ENCODE data around the gene KLHL30.

Gene KLHL30

DNA sequence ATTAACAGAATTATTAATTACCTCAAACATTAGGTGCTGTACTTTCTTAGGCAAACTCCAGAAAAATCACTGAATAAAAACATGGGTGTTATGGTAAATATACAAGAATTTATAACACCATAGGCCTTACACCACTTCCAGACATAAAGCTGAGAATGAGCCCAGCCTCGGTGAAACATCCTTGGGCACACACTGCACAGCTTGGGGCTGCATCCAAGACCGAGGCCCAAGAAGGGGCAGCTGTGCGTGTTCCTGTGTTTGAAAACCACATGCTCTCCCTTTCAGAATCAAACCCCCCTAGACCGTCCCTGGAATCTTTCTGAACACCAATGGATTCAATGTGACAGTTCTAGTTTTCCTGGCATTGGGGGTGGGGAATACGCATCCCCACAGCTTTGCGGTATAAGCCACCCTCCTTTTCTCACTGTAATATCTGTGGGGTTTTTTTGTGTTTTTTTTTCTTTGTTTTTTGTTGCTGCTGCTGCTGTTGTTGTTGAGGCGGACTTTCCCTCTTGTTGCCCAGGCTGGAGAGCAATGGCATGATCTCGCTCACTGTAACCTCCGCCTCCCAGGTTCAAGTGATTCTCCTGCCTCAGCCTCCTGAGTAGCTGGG, 33.2 kb downstream of the KLHL30 start:
- peaks cover 0 to 7% of the 10 kb centered on the region in 2 donors for H3K4me1 ChIP-seq (ENCODE audit: control insufficient read depth in 2 of 2, insufficient read depth in 2 of 2, low read length in 2 of 2)
- no peak overlapping the region for H3K4me3 ChIP-seq (ENCODE audit: low read length in 2 of 2)
- H3K9ac ChIP-seq (ENCODE audit: low read depth in 1 of 2, low read length in 2 of 2), result no peak overlapping the region
- no peaks in the 10 kb centered on the region for H3K9me3 ChIP-seq (ENCODE audit: control insufficient read depth in 2 of 2, low read length in 2 of 2)
- H3K27ac ChIP-seq (ENCODE audit: low read depth in 2 of 2, low read length in 2 of 2), result no peak overlapping the region
- H3K36me3 ChIP-seq (ENCODE audit: control insufficient read depth in 2 of 2, insufficient read depth in 2 of 2, low read length in 2 of 2), result peaks cover 46 to 47% of the 10 kb centered on the region in 2 donors
- no peaks in the 10 kb centered on the region for H3K27me3 ChIP-seq (ENCODE audit: control insufficient read depth in 2 of 2, insufficient read depth in 2 of 2, low read length in 2 of 2)

- Histone ChIP-seq H3K27ac (ENCODE audit: low read depth in 2 of 2, low read length in 2 of 2) (no peak overlapping the region), H3K36me3 (ENCODE audit: control insufficient read depth in 2 of 2, insufficient read depth in 2 of 2, low read length in 2 of 2) (peaks cover 50 to 54% of the 10 kb centered on the region in 2 donors), H3K9me3 (ENCODE audit: control insufficient read depth in 2 of 2, low read length in 2 of 2) (no peaks in the 10 kb centered on the region), H3K4me3 (ENCODE audit: low read length in 2 of 2) (no peak overlapping the region), H3K4me1 (ENCODE audit: control insufficient read depth in 2 of 2, insufficient read depth in 2 of 2, low read length in 2 of 2) (peaks cover 0 to 7% of the 10 kb centered on the region in 2 donors), H3K27me3 (ENCODE audit: control insufficient read depth in 2 of 2, insufficient read depth in 2 of 2, low read length in 2 of 2) (no peaks in the 10 kb centered on the region), H3K9ac (ENCODE audit: low read depth in 1 of 2, low read length in 2 of 2) (no peak overlapping the region)
Measured at GRCh38 chr2:238172439-238172838, 34.0 kb downstream of the KLHL30 start.

- Histone ChIP-seq H3K27me3 (ENCODE audit: control insufficient read depth in 2 of 2, insufficient read depth in 2 of 2, low read length in 2 of 2) (no peaks in the 10 kb centered on the region), H3K4me3 (ENCODE audit: low read length in 2 of 2) (no peak overlapping the region), H3K9me3 (ENCODE audit: control insufficient read depth in 2 of 2, low read length in 2 of 2) (no peaks in the 10 kb centered on the region), H3K4me1 (ENCODE audit: control insufficient read depth in 2 of 2, insufficient read depth in 2 of 2, low read length in 2 of 2) (peaks cover 0 to 7% of the 10 kb centered on the region in 2 donors), H3K9ac (ENCODE audit: low read depth in 1 of 2, low read length in 2 of 2) (no peak overlapping the region), H3K27ac (ENCODE audit: low read depth in 2 of 2, low read length in 2 of 2) (no peak overlapping the region), H3K36me3 (ENCODE audit: control insufficient read depth in 2 of 2, insufficient read depth in 2 of 2, low read length in 2 of 2) (peaks cover 51 to 64% of the 10 kb centered on the region in 2 donors)
Measured at GRCh38 chr2:238173692-238174091, 35.2 kb downstream of the KLHL30 start.

DNA sequence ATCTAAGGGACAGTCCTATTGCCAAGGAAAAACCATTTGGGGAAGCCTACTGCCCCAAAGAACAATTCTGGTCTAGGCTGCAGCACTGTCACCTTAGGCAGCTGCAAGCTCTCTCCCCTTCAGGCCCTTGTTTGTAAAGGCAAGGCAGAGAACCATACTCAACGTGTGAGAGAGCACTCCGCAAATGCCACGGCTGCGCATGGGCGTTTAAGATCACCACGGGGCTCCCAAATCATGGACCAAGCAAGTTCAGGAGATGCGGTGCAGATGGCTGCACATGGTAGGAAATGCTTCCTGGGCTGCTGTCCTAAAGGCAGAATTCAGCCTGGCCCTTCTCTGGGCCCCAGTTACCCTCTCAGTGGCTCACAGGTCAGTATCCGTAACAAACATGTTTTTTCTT, 35.8 kb downstream of the KLHL30 start:
- no peak overlapping the region for H3K9ac ChIP-seq (ENCODE audit: low read depth in 1 of 2, low read length in 2 of 2)
- H3K9me3 ChIP-seq (ENCODE audit: control insufficient read depth in 2 of 2, low read length in 2 of 2), result no peaks in the 10 kb centered on the region
- no peak overlapping the region for H3K4me3 ChIP-seq (ENCODE audit: low read length in 2 of 2)
- peaks cover 52 to 63% of the 10 kb centered on the region in 2 donors for H3K36me3 ChIP-seq (ENCODE audit: control insufficient read depth in 2 of 2, insufficient read depth in 2 of 2, low read length in 2 of 2)
- no peaks in the 10 kb centered on the region for H3K27me3 ChIP-seq (ENCODE audit: control insufficient read depth in 2 of 2, insufficient read depth in 2 of 2, low read length in 2 of 2)
- peak overlapping the region; percentile 13 to 69 for H3K27ac ChIP-seq (ENCODE audit: low read depth in 2 of 2, low read length in 2 of 2)
- H3K4me1 ChIP-seq (ENCODE audit: control insufficient read depth in 2 of 2, insufficient read depth in 2 of 2, low read length in 2 of 2), result peaks cover 0 to 7% of the 10 kb centered on the region in 2 donors

DNA sequence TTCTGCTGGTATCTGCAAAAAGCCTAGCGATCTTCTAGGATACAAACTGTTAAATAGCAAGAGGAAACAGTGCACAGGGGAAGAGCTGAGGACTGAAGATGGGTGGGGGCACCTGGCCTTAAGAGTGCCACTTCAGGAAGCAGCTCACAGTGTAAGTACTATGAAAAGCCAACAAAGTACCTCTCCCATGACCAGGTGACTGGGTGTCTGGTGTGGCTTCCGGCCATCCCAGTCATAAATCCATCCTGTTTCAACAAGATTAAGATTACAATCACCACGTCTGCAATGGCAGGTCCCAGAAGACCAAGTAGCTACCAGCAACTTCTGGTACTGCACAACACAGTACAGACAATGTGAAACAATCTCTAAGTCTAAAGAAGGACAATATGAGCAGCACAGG, 36.2 kb downstream of the KLHL30 start:
- Histone ChIP-seq H3K4me3 (ENCODE audit: low read length in 2 of 2) (no peak overlapping the region), H3K36me3 (ENCODE audit: control insufficient read depth in 2 of 2, insufficient read depth in 2 of 2, low read length in 2 of 2) (peaks cover 54 to 65% of the 10 kb centered on the region in 2 donors), H3K27me3 (ENCODE audit: control insufficient read depth in 2 of 2, insufficient read depth in 2 of 2, low read length in 2 of 2) (no peaks in the 10 kb centered on the region), H3K9ac (ENCODE audit: low read depth in 1 of 2, low read length in 2 of 2) (no peak overlapping the region), H3K9me3 (ENCODE audit: control insufficient read depth in 2 of 2, low read length in 2 of 2) (no peaks in the 10 kb centered on the region), H3K27ac (ENCODE audit: low read depth in 2 of 2, low read length in 2 of 2) (peak overlapping the region; percentile 13 to 69), H3K4me1 (ENCODE audit: control insufficient read depth in 2 of 2, insufficient read depth in 2 of 2, low read length in 2 of 2) (peaks cover 0 to 7% of the 10 kb centered on the region in 2 donors)

DNA sequence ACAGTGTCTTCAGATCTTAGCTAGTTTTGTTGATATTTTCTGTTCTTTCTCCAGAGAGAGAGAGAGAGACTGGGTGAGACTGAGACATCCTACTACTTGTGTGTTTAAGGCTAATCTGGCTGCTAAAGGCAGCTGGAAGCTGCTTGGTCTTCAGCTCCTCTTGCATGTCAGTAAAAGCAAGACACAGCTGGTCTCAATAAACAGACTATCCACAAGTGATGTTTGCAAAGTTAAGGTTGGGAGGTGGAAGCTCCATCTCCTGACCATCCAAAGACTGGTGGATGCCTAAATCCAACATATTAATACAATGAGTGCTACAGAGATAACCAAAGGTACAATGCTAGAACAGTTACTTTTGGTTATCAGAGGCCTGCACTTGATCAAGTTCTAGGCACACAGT, 38.1 kb downstream of the KLHL30 start:
- no peak overlapping the region for H3K4me3 ChIP-seq (ENCODE audit: low read length in 2 of 2)
- peaks cover 55 to 72% of the 10 kb centered on the region in 2 donors for H3K36me3 ChIP-seq (ENCODE audit: control insufficient read depth in 2 of 2, insufficient read depth in 2 of 2, low read length in 2 of 2)
- H3K27ac ChIP-seq (ENCODE audit: low read depth in 2 of 2, low read length in 2 of 2), result no peak overlapping the region
- no peak overlapping the region for H3K9ac ChIP-seq (ENCODE audit: low read depth in 1 of 2, low read length in 2 of 2)
- no peaks in the 10 kb centered on the region for H3K9me3 ChIP-seq (ENCODE audit: control insufficient read depth in 2 of 2, low read length in 2 of 2)
- H3K4me1 ChIP-seq (ENCODE audit: control insufficient read depth in 2 of 2, insufficient read depth in 2 of 2, low read length in 2 of 2), result peaks cover 0 to 7% of the 10 kb centered on the region in 2 donors
- H3K27me3 ChIP-seq (ENCODE audit: control insufficient read depth in 2 of 2, insufficient read depth in 2 of 2, low read length in 2 of 2), result no peaks in the 10 kb centered on the region

GRCh38 chr2:238180554-238180953, 42.1 kb downstream of the KLHL30 start:
- H3K9me3 ChIP-seq (ENCODE audit: control insufficient read depth in 2 of 2, low read length in 2 of 2), result no peaks in the 10 kb centered on the region
- no peaks in the 10 kb centered on the region for H3K27me3 ChIP-seq (ENCODE audit: control insufficient read depth in 2 of 2, insufficient read depth in 2 of 2, low read length in 2 of 2)
- peaks cover 68 to 81% of the 10 kb centered on the region in 2 donors for H3K36me3 ChIP-seq (ENCODE audit: control insufficient read depth in 2 of 2, insufficient read depth in 2 of 2, low read length in 2 of 2)
- H3K4me1 ChIP-seq (ENCODE audit: control insufficient read depth in 2 of 2, insufficient read depth in 2 of 2, low read length in 2 of 2), result no peaks in the 10 kb centered on the region
- no peak overlapping the region for H3K4me3 ChIP-seq (ENCODE audit: low read length in 2 of 2)
- no peak overlapping the region for H3K9ac ChIP-seq (ENCODE audit: low read depth in 1 of 2, low read length in 2 of 2)
- H3K27ac ChIP-seq (ENCODE audit: low read depth in 2 of 2, low read length in 2 of 2), result no peak overlapping the region

DNA sequence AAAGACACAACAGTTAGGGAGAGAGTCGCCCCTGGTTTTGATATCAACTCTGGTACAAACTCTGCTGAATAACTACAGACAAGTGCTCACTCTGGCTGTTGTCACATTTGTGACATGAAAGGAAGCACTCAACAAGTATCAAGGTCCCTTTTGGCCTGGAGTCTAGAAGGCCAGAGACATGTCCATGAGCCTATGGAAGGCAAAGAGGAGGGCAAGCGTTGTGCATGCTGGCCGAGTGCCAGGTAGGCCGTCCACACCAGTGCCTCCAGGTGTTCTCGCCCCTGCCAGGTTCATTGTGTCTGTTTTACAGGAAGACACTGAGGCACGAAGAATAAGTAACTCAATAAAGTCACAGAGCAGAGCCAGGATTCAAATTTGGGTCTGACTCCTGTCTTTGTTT, 43.9 kb downstream of the KLHL30 start:
- peaks cover 78 to 83% of the 10 kb centered on the region in 2 donors for H3K36me3 ChIP-seq (ENCODE audit: control insufficient read depth in 2 of 2, insufficient read depth in 2 of 2, low read length in 2 of 2)
- H3K9ac ChIP-seq (ENCODE audit: low read depth in 1 of 2, low read length in 2 of 2), result no peak overlapping the region
- H3K9me3 ChIP-seq (ENCODE audit: control insufficient read depth in 2 of 2, low read length in 2 of 2), result no peaks in the 10 kb centered on the region
- no peaks in the 10 kb centered on the region for H3K27me3 ChIP-seq (ENCODE audit: control insufficient read depth in 2 of 2, insufficient read depth in 2 of 2, low read length in 2 of 2)
- H3K4me1 ChIP-seq (ENCODE audit: control insufficient read depth in 2 of 2, insufficient read depth in 2 of 2, low read length in 2 of 2), result no peaks in the 10 kb centered on the region
- no peak overlapping the region for H3K4me3 ChIP-seq (ENCODE audit: low read length in 2 of 2)
- H3K27ac ChIP-seq (ENCODE audit: low read depth in 2 of 2, low read length in 2 of 2), result no peak overlapping the region

DNA sequence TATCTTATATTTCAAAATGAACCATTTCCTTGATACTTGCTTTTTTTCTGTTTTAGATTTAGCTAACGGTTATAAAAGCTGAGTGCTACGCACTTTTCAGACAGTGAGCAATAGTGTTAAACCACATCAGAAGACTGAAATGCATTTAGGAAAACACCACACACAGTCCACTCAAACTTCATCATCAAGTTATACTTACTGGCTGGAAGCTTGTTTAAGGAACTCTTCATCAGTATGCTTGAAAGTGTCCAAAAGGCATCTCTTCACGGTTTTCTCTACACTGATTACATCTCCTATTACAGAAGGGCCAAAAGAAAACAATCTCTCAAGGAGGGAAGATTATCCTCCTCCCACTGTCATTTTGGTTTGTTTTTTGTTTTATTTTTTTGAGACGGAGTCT, 45.4 kb downstream of the KLHL30 start:
- H3K27me3 ChIP-seq (ENCODE audit: control insufficient read depth in 2 of 2, insufficient read depth in 2 of 2, low read length in 2 of 2), result no peaks in the 10 kb centered on the region
- no peak overlapping the region for H3K9ac ChIP-seq (ENCODE audit: low read depth in 1 of 2, low read length in 2 of 2)
- H3K4me1 ChIP-seq (ENCODE audit: control insufficient read depth in 2 of 2, insufficient read depth in 2 of 2, low read length in 2 of 2), result no peaks in the 10 kb centered on the region
- no peak overlapping the region for H3K27ac ChIP-seq (ENCODE audit: low read depth in 2 of 2, low read length in 2 of 2)
- H3K4me3 ChIP-seq (ENCODE audit: low read length in 2 of 2), result no peak overlapping the region
- H3K9me3 ChIP-seq (ENCODE audit: control insufficient read depth in 2 of 2, low read length in 2 of 2), result no peaks in the 10 kb centered on the region
- H3K36me3 ChIP-seq (ENCODE audit: control insufficient read depth in 2 of 2, insufficient read depth in 2 of 2, low read length in 2 of 2), result peaks cover 83 to 85% of the 10 kb centered on the region in 2 donors

DNA sequence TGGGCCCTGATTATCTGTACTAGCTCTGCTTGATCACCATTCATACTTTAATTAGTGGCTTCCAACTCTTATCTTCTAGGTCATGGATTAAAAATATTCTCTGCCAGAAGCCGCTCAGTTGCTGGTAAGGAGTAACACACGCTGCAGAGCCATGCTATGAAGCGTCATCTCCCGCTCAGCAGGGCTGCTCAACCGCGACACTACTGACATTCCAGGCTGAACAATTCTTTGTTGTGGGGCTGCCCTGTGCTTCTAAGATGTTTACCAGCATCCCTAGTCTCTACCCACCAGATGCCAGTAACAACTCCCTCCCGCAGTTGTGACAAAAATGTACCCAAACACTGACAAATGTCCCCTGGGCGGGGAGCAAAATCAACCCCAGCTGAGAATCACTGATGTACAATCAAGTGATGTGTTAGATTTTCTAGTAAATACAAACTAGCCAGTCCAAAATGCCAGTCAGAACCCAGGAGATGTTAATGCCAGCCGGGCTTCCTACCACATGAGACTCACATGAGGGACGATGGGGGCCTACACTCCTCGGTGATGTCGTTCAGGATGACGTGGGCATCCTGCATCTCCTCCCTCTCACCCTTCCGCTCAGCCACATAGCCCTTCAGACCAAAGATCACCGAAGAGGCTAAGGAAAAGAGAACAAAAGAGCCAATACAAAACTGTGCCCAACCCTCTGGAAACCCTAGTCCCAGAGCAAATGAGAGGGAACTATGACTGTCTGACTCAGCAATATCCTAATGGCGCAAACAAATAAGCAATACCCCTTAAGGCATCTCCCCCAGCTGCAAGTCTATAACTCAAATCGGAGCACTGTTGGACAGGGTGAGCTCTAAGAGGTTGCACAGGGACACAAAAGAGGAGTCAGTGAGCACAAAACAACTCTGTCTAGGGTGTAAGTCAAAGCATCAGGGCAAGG, 49.4 kb downstream of the KLHL30 start:
- H3K9me3 ChIP-seq (ENCODE audit: control insufficient read depth in 2 of 2, low read length in 2 of 2), result no peaks in the 10 kb centered on the region
- H3K36me3 ChIP-seq (ENCODE audit: control insufficient read depth in 2 of 2, insufficient read depth in 2 of 2, low read length in 2 of 2), result peaks cover 70 to 71% of the 10 kb centered on the region in 2 donors
- H3K4me3 ChIP-seq (ENCODE audit: low read length in 2 of 2), result no peak overlapping the region
- no peak overlapping the region for H3K27ac ChIP-seq (ENCODE audit: low read depth in 2 of 2, low read length in 2 of 2)
- no peak overlapping the region for H3K9ac ChIP-seq (ENCODE audit: low read depth in 1 of 2, low read length in 2 of 2)
- no peaks in the 10 kb centered on the region for H3K27me3 ChIP-seq (ENCODE audit: control insufficient read depth in 2 of 2, insufficient read depth in 2 of 2, low read length in 2 of 2)
- H3K4me1 ChIP-seq (ENCODE audit: control insufficient read depth in 2 of 2, insufficient read depth in 2 of 2, low read length in 2 of 2), result no peaks in the 10 kb centered on the region

Data from mucosa of rectum (tissue), 2 donors.